GM23248 (cell line): ENCODE results near the gene U2AF1L4. TPM values are rescaled to one million over a fixed set of nuclear protein-coding genes. Genes with fewer than 3 reads are reported as not detected.
A peak's percentile ranks its signal among the peaks of the same experiment; 100 is the strongest.
"Not testable (repeated sequence)": the region's sequence is repeated elsewhere in the genome, so short reads cannot be mapped to it uniquely, and the experiment has no call there.

Experiments used
- DNase-seq: peaks from one replicate; pipeline ENCODE4 v3.0.0-alpha.2; 2015
- H2AFZ ChIP-seq: fragments of 200-600 bp; sonication (generic); 2 replicates; pipeline ENCODE4 v1.6.1; 2016; ENCODE audit warnings: antibody characterized with exemption
- H3F3A ChIP-seq: fragments of 200-600 bp; sonication (generic); 2 replicates; pipeline ENCODE4 v1.6.1; 2016; ENCODE audit warnings: mild to moderate bottlenecking, antibody characterized with exemption, mixed run types; ENCODE audit not compliant: insufficient read depth
- H3K27ac ChIP-seq: fragments of 200-600 bp; sonication (generic); 2 replicates; pipeline ENCODE4 v1.5.1; 2016; ENCODE audit warnings: mild to moderate bottlenecking
- H3K27me3 ChIP-seq: fragments of 200-600 bp; sonication (generic); replicated peaks from 2 replicates; pipeline ENCODE4 v1.6.1; 2016; ENCODE audit warnings: mild to moderate bottlenecking; ENCODE audit not compliant: insufficient read depth
- H3K36me3 ChIP-seq: fragments of 200-600 bp; sonication (generic); 2 replicates; pipeline ENCODE4 v1.6.1; 2016; ENCODE audit warnings: low read depth, mild to moderate bottlenecking
- H3K4me1 ChIP-seq: fragments of 200-600 bp; sonication (generic); 2 replicates; pipeline ENCODE4 v1.6.1; 2016; ENCODE audit warnings: mild to moderate bottlenecking; ENCODE audit not compliant: insufficient read depth
- H3K4me2 ChIP-seq: fragments of 200-600 bp; sonication (generic); one replicate; pipeline ENCODE4 v1.6.1; 2016; ENCODE audit warnings: mild to moderate bottlenecking; ENCODE audit not compliant: unreplicated experiment
- H3K4me3 ChIP-seq: fragments of 200-600 bp; sonication (generic); 2 replicates; pipeline ENCODE4 v1.5.1; 2016; ENCODE audit warnings: mild to moderate bottlenecking
- H3K79me2 ChIP-seq: fragments of 200-600 bp; sonication (generic); 2 replicates; pipeline ENCODE4 v1.6.1; 2016; ENCODE audit warnings: mild to moderate bottlenecking; ENCODE audit not compliant: insufficient read depth
- H3K9ac ChIP-seq: fragments of 200-600 bp; sonication (generic); 2 replicates; pipeline ENCODE4 v1.6.1; 2016; ENCODE audit warnings: mild to moderate bottlenecking
- H3K9me2 ChIP-seq: fragments of 200-600 bp; sonication (generic); 2 replicates; pipeline ENCODE4 v1.6.1; 2016; ENCODE audit warnings: mixed run types, mild to moderate bottlenecking, moderate library complexity; ENCODE audit not compliant: insufficient read depth
- H3K9me3 ChIP-seq: fragments of 200-600 bp; sonication (generic); one replicate; pipeline ENCODE4 v1.6.1; 2017; ENCODE audit warnings: low read depth
- H4K20me1 ChIP-seq: fragments of 200-600 bp; sonication (generic); 2 replicates; pipeline ENCODE4 v1.6.0; 2016; ENCODE audit not compliant: insufficient read depth
- EZH2 ChIP-seq: fragments of 200-600 bp; sonication (generic); IDR thresholded peaks from 2 replicates; pipeline ENCODE4 v1.6.1; 2018; ENCODE audit warnings: antibody characterized with exemption, mild to moderate bottlenecking; ENCODE audit not compliant: insufficient read depth, poor library complexity, severe bottlenecking
- EZH2phosphoT487 ChIP-seq: fragments of 200-600 bp; sonication (generic); IDR thresholded peaks from 2 replicates; pipeline ENCODE4 v1.6.1; 2018; ENCODE audit warnings: antibody characterized with exemption, moderate library complexity, mild to moderate bottlenecking, low read depth; ENCODE audit not compliant: insufficient read depth
- WGBS, 2 experiments: methylation state at CpG; one replicate each; pipeline ENCODE4 v1.1.6; 2015 to 2017; ENCODE audit warnings: low lambda C conversion rate in 2 of 2, low coverage in 1 of 2; ENCODE audit errors: missing lambda C conversion rate in 2 of 2; 5-methylcytosine and 5-hydroxymethylcytosine counted together
- in situ Hi-C: fragments of 300-500 bp; cut with MboI; formaldehyde crosslinking; loops from 2 replicates; pipeline ENCODE4 v1.15.0; 2020
- polyA plus RNA-seq: library from polyadenylated mRNA; unstranded; fragments of >200 nt; fragmentation: Nextera tagmentation; extraction: Ambion mirVana; gene quantifications from 2 replicates; pipeline ENCODE4 v1.2.1, GENCODE V29; 2016
- total RNA-seq: library from RNA; depleted of rRNA; stranded (reverse); fragments of >200 nt; shearing (Covaris generic); gene quantifications from 2 replicates; pipeline ENCODE4 v1.2.3, GENCODE V29; 2014

Gene U2AF1L4
- total and polyA plus RNA-seq, 2 experiments from 2014 or later = 18.8 to 25.3 TPM

DNA sequence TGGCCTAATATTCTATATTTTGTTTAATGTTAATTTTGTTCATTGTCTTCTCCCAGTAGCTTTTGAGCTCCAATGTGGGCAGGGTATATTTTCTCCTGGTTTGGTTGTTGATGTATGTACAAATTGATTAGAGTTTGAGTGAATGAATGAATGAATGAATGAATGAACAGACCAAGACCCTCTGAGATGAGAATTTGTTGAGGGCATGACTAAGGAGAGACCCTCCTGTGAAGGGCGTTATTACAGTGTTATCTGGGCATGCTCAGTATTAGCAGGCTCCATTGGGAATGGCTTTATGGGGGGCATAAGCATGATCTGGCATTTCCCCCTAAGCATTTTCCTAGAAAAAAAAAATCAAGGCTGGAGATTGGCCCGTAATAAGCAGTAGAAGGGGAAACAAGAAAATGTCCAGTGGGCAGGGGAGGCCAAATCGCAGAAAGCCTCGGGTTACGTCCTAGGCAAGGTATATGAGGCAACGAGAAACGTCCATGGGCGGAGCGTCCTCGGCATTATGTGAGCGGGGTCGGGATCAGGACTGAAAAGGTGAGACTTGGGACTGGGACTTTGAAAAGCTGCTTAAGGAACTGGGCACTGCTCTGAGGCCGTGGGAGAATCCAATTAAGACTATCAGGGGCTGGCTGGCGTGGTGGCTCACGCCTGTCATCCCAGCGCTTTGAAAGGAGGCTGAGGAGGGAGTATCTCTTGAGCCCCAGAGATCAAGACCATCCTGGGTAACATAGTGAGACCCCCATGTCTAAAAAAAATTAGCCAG is 29.2 kb upstream of the U2AF1L4 start:
- in situ Hi-C loops = no loop called here
- no peaks in the 10 kb centered on the region for H3K4me1 ChIP-seq
- 23 to 27% methylated on average over 16 of the region's 16 CpGs for WGBS, 2 experiments
- H3K4me2 ChIP-seq = peak overlapping the region; percentile 96
- no peak overlapping the region for H3K9ac ChIP-seq
- H3K27ac ChIP-seq = no peak overlapping the region
- peaks cover 12% of the 10 kb centered on the region for H3F3A ChIP-seq
- DNase-seq = peak; percentile 22
- TF ChIP-seq EZH2phosphoT487 = no peak
- no peak for TF ChIP-seq EZH2
- H3K9me2 ChIP-seq = no peaks in the 10 kb centered on the region
- no peaks in the 10 kb centered on the region for H3K27me3 ChIP-seq
- no peaks in the 10 kb centered on the region for H3K79me2 ChIP-seq
- peak overlapping the region; percentile 72 for H3K4me3 ChIP-seq
- peak overlapping the region; percentile 75 for H2AFZ ChIP-seq
- H3K36me3 ChIP-seq = no peaks in the 10 kb centered on the region
- no peaks in the 10 kb centered on the region for H3K9me3 ChIP-seq
- no peaks in the 10 kb centered on the region for H4K20me1 ChIP-seq

DNA sequence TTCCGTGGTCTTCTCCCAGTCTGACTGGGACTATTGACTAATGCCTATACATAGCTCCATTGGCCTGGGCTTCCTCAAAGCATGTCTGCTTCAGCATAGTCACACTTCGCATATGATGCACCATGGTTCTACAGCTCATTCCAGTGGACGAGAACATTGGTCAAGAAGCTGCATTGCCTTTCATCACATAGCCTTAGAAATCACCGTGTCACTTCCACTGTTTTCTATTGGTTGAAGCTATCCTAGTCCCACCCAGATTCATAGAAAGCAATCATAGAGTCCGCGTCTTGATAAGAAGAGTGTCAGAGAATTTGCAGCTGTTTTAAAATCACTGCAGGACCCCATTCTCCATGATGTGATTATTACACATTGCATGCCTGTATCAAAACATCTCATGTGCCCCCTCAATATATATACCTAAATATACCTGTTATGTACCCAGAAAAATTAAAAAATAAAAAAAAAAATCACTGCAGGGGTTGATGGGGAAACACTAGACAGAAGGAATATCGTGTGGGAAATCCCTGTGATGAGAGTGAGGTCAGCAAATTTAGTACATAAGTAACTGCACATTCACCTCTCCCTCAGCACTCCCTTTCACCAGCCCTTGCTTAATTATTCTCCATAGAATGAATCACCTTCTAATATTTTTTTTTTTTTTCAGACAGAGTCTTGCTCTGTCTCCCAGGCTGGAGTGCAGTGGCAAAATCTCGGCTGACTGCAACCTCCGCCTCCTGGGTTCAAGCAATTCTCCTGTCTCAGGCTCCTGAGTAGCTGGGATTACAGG is 28.0 kb upstream of the U2AF1L4 start:
- H3K4me1 ChIP-seq = no peaks in the 10 kb centered on the region
- WGBS, 2 experiments = 72 to 73% methylated on average over 9 of the region's 9 CpGs
- DNase-seq = peak; percentile 76
- no peaks in the 10 kb centered on the region for H3K27me3 ChIP-seq
- no peaks in the 10 kb centered on the region for H3K79me2 ChIP-seq
- no peak overlapping the region for H3K9ac ChIP-seq
- H2AFZ ChIP-seq = no peak overlapping the region
- H4K20me1 ChIP-seq = no peaks in the 10 kb centered on the region
- H3K36me3 ChIP-seq = no peaks in the 10 kb centered on the region
- H3K9me2 ChIP-seq = no peaks in the 10 kb centered on the region
- TF ChIP-seq EZH2phosphoT487 (no peak), EZH2 (no peak)
- no peak overlapping the region for H3K4me3 ChIP-seq
- H3K9me3 ChIP-seq = no peaks in the 10 kb centered on the region
- in situ Hi-C loops = no loop called here
- H3F3A ChIP-seq = peaks cover 12% of the 10 kb centered on the region
- no peak overlapping the region for H3K27ac ChIP-seq
- H3K4me2 ChIP-seq = no peak overlapping the region

GRCh38 chr19:35772362-35772761 is 27.1 kb upstream of the U2AF1L4 start:
- H3K9me2 ChIP-seq, H4K20me1 ChIP-seq, H3K27me3 ChIP-seq, DNase-seq, H3K27ac ChIP-seq, H3K4me2 ChIP-seq, H3K4me1 ChIP-seq, H3K79me2 ChIP-seq, H3K9me3 ChIP-seq, in situ Hi-C loops, H3K36me3 ChIP-seq, H3K9ac ChIP-seq, H3K4me3 ChIP-seq, H2AFZ ChIP-seq: not testable (repeated sequence)
- 81 to 83% methylated on average over 5 of the region's 5 CpGs for WGBS, 2 experiments
- H3F3A ChIP-seq = peaks cover 12% of the 10 kb centered on the region

DNA sequence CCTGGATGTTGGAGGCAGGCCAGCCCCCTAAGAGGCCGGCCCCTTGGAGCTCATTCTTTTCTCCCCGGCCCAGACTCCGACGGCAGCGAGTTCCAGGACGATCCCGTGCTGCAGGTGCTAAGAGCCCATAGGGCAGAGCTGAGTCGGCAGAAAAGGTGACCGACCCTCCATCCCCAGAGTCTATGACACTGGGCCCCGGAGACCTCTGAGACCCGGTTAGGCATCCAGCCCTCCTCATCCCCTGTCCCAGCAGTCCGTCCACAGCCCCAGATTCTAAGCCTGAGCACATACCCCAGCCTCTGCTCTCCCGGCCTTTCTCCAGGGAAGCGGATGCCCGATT is 22.8 kb upstream of the U2AF1L4 start:
- DNase-seq = no peak
- no peak overlapping the region for H3K9ac ChIP-seq
- no peaks in the 10 kb centered on the region for H3K9me3 ChIP-seq
- peaks cover 9% of the 10 kb centered on the region for H3F3A ChIP-seq
- H3K79me2 ChIP-seq = no peaks in the 10 kb centered on the region
- no peak overlapping the region for H3K27ac ChIP-seq
- no peak for TF ChIP-seq EZH2
- TF ChIP-seq EZH2phosphoT487 = no peak
- no peaks in the 10 kb centered on the region for H4K20me1 ChIP-seq
- no peaks in the 10 kb centered on the region for H3K4me1 ChIP-seq
- WGBS, 2 experiments = 87 to 94% methylated on average over 15 of the region's 15 CpGs
- no peaks in the 10 kb centered on the region for H3K9me2 ChIP-seq
- no peaks in the 10 kb centered on the region; the same call in 1 of the 2 replicates for H3K36me3 ChIP-seq
- H3K4me2 ChIP-seq = no peak overlapping the region
- no peak overlapping the region for H3K4me3 ChIP-seq
- no peak overlapping the region for H2AFZ ChIP-seq
- in situ Hi-C loops = no loop called here
- no peaks in the 10 kb centered on the region for H3K27me3 ChIP-seq
